Brain microvascular endothelial cell (primary cell): ENCODE measurements around the gene GLT8D2.

Experiments used
- DNase-seq: peaks from one replicate; pipeline ENCODE4 v3.0.0-alpha.2; 2020
- H3K27ac ChIP-seq: fragments of 250-450 bp; sonication (Bioruptor Pico); 2 replicates; pipeline ENCODE4 v1.5.1; 2020; ENCODE audit warnings: mild to moderate bottlenecking, moderate library complexity
- H3K27me3 ChIP-seq: fragments of 250-450 bp; sonication (Bioruptor Pico); replicated peaks from 2 replicates; pipeline ENCODE4 v1.5.1; 2020; ENCODE audit warnings: mild to moderate bottlenecking
- H3K36me3 ChIP-seq: fragments of 250-450 bp; sonication (Bioruptor Pico); replicated peaks from 2 replicates; pipeline ENCODE4 v1.5.1; 2020; ENCODE audit warnings: mild to moderate bottlenecking
- H3K4me3 ChIP-seq: 2 replicates; pipeline ENCODE4 v1.5.1; 2011; ENCODE audit warnings: low read depth, mild to moderate bottlenecking, control low read depth, low read length, moderate library complexity
- in situ Hi-C: cut with HindIII; loops from 2 replicates; pipeline ENCODE4 v1.10.0; 2017; ENCODE audit warnings: low sequenced_read_pairs, low pct_ligation_motif_present
- TF ChIP-seq, protein P1 (sequence below): IDR thresholded peaks from 2 replicates; pipeline ENCODE4 v1.5.1; 2011; ENCODE audit warnings: low read depth, mild to moderate bottlenecking, moderate library complexity, low read length, control low read depth, inconsistent platforms; ENCODE audit errors: missing control alignments

Gene GLT8D2, protein sequence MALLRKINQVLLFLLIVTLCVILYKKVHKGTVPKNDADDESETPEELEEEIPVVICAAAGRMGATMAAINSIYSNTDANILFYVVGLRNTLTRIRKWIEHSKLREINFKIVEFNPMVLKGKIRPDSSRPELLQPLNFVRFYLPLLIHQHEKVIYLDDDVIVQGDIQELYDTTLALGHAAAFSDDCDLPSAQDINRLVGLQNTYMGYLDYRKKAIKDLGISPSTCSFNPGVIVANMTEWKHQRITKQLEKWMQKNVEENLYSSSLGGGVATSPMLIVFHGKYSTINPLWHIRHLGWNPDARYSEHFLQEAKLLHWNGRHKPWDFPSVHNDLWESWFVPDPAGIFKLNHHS

DNA sequence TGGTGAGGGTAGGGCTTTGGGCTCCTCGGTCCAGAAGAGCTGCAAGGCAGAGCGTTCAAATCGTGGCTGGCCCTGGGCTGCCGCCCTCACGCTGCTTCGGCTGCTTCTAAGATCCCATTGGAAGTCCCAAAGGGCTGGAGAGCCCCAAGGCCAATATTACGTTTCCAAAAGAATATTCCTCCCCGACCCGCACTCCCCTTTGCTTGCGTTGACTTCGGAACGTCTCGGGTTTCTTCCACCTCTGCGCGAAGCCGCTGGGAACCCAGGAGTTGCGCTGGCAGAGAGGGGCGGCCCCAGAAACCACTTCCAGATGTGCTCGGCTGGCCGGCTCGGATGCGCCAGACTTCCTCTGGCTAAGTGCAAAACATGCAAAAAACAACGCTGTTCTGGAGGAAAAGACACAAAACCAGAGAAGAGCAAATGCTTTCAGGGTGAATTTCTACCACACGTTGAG lies at the start of gene GLT8D2:
GLT8D2 (minus strand) TSS at position 285 of the 454 bp plus-strand sequence. CDS start 30,539 bp downstream, outside the sequence.
- TF ChIP-seq, protein P1, sequence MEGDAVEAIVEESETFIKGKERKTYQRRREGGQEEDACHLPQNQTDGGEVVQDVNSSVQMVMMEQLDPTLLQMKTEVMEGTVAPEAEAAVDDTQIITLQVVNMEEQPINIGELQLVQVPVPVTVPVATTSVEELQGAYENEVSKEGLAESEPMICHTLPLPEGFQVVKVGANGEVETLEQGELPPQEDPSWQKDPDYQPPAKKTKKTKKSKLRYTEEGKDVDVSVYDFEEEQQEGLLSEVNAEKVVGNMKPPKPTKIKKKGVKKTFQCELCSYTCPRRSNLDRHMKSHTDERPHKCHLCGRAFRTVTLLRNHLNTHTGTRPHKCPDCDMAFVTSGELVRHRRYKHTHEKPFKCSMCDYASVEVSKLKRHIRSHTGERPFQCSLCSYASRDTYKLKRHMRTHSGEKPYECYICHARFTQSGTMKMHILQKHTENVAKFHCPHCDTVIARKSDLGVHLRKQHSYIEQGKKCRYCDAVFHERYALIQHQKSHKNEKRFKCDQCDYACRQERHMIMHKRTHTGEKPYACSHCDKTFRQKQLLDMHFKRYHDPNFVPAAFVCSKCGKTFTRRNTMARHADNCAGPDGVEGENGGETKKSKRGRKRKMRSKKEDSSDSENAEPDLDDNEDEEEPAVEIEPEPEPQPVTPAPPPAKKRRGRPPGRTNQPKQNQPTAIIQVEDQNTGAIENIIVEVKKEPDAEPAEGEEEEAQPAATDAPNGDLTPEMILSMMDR: no peak
- Histone ChIP-seq H3K27me3 (no peaks in the 10 kb centered on the region), H3K4me3 (peak within 1 kb of the TSS; percentile 69), H3K27ac (peak within 1 kb of the TSS; percentile 48), H3K36me3 (no peaks in the 10 kb centered on the region)
- peak; percentile 58 for DNase-seq
- in situ Hi-C loops: no loop called here

DNA sequence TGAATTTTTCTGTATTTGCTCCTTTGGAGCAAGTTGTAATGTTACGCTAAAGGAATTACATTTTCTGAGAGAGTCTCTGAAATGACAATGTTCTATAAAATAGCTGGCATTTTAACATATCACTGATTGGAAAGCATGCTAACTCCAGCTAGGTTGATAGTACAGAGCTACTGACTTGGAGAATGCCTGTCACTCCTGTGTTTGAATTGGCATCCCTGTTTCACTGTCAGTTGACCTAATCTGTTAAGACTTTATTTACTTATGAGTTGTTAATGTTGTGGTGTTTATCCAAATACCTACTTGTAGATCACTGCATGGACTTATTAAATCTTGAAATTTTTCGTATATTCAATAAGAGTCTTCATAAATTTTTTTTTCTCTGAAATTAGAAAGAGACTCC lies 48.0 kb upstream of the GLT8D2 start:
- Histone ChIP-seq H3K4me3 (no peak overlapping the region), H3K27ac (no peak overlapping the region), H3K36me3 (peaks cover 26% of the 10 kb centered on the region), H3K27me3 (no peaks in the 10 kb centered on the region)
- TF ChIP-seq, protein P1: no peak
- in situ Hi-C loops: no loop called here
- DNase-seq: no peak

DNA sequence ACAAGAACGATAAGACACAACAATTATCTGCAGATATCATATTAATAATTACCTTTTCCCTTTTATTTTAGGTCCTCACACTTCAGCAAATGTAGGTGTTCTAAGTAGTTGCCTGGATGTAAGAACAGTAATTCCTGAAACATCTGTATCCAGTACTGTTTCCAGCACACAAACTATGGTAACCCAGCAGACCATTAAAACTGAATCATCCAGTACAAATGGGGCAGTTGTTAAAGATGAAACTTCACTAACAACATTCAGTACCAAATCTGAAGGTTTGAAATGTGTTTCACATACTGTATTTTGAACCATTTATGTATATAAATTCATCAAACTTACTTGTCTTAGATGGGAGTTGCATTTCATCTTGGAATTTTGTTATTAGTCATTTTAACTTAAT lies 45.3 kb upstream of the GLT8D2 start:
- Histone ChIP-seq H3K27me3 (no peaks in the 10 kb centered on the region), H3K27ac (no peak overlapping the region), H3K4me3 (no peak overlapping the region), H3K36me3 (peaks cover 22% of the 10 kb centered on the region)
- TF ChIP-seq, protein P1: no peak
- in situ Hi-C loops: no loop called here
- DNase-seq: no peak

DNA sequence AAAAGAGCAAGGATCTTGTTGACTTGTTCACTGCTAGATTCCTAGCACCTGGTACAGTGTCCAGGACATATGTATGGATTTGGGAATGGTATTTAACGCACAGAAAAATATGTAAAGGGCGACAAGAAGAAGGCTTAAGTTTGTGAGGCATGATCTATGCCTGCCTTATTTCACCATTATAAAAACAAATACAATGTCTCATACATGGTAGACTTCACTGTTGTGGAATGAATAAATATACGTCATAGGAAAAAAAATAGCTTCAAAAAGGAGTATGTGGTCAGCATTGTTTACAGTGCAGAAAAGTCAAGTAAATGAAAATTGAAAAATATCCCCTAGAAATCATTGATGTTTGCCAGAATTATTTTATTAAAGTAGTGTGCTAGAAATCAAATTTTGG lies 44.3 kb upstream of the GLT8D2 start:
- DNase-seq: peak; percentile 11
- H3K27ac ChIP-seq: peak overlapping the region; percentile 66
- H3K27me3 ChIP-seq: no peaks in the 10 kb centered on the region
- peaks cover 17% of the 10 kb centered on the region for H3K36me3 ChIP-seq
- in situ Hi-C loops: no loop called here
- TF ChIP-seq, protein P1: no peak
- H3K4me3 ChIP-seq: no peak overlapping the region

DNA sequence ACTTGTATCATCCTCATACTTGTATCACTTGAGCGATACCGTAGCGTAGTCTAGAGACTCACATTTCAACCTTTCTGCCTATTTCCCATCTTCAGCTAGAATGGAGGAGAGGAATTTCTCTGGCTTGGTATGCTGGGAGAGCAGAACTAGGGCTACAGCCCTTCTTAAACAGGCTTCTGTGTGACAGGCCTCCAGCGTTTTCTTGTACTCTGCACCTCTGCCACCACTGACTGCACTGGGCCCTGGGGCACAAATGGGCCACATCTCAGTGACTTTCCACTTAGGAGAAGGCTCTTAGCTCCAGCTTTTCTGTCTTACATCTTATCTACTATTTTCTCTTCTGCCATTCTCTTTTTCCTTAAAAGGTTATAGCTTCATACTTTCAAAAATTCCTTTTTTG lies 41.1 kb upstream of the GLT8D2 start:
- no peak overlapping the region for H3K4me3 ChIP-seq
- peaks cover 15% of the 10 kb centered on the region for H3K36me3 ChIP-seq
- TF ChIP-seq, protein P1: no peak
- no peak overlapping the region for H3K27ac ChIP-seq
- in situ Hi-C loops: no loop called here
- H3K27me3 ChIP-seq: no peaks in the 10 kb centered on the region
- no peak for DNase-seq

DNA sequence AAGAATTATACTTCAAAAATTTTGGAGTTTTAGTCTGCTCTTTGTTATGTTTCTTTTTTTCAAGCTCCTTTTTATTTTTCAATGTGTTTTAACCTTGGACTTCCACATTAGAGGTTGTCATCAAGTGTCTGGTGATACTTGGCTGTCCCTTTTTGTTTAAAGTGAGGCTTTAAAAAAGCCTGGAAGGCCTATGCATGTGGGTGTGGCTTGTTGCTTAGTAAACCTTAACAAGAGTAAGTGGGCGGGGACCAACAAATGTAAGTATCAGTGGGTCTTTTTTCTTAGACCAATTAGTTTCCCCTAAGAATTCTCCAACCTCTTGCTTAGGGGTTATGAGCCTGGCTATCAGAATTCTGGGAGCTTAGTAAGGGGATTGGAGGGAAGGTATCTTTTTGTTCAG lies 40.7 kb upstream of the GLT8D2 start:
- H3K4me3 ChIP-seq: no peak overlapping the region
- in situ Hi-C loops: no loop called here
- peaks cover 15% of the 10 kb centered on the region for H3K36me3 ChIP-seq
- H3K27me3 ChIP-seq: no peaks in the 10 kb centered on the region
- no peak overlapping the region for H3K27ac ChIP-seq
- no peak for DNase-seq
- TF ChIP-seq, protein P1: no peak
